NK-92 treated with Interleukin-12 subunit alpha and Interleukin-12 subunit beta, amount 100 ng/mL, for 24 hours (cell line): ENCODE data around the gene RNU6-1.

Experiments used
- DNase-seq: peaks from one replicate; lab custom pipeline; 2025; lab: John Stamatoyannopoulos, UW

Gene RNU6-1

GRCh38 chr15:67857220-67857619 lies 17.4 kb upstream of the RNU6-1 start:
- no peak for DNase-seq

GRCh38 chr15:67855842-67856241 lies 16.0 kb upstream of the RNU6-1 start:
- no peak for DNase-seq

GRCh38 chr15:67854358-67854757 lies 14.5 kb upstream of the RNU6-1 start:
- no peak for DNase-seq

- DNase-seq: no peak
These were observed 13.6 kb upstream of the RNU6-1 start for GRCh38 chr15:67853454-67853853.

- no peak for DNase-seq
These were observed 12.6 kb upstream of the RNU6-1 start for GRCh38 chr15:67852418-67852817.

- DNase-seq: no peak
These were observed 11.2 kb upstream of the RNU6-1 start for GRCh38 chr15:67850994-67851571.

- DNase-seq: no peak
These were observed 10.5 kb upstream of the RNU6-1 start for GRCh38 chr15:67850336-67850735.

- no peak for DNase-seq
These were observed 9.7 kb upstream of the RNU6-1 start for GRCh38 chr15:67849538-67849937.

- no peak for DNase-seq
These were observed 6.1 kb upstream of the RNU6-1 start for GRCh38 chr15:67845974-67846373.

- no peak for DNase-seq
These were observed 3.9 kb upstream of the RNU6-1 start for GRCh38 chr15:67843571-67844387.

GRCh38 chr15:67843092-67843501 lies 3.3 kb upstream of the RNU6-1 start:
- no peak for DNase-seq

- DNase-seq: no peak
These were observed 1.6 kb upstream of the RNU6-1 start for GRCh38 chr15:67841513-67841762.

GRCh38 chr15:67840749-67841512 lies 1.1 kb upstream of the RNU6-1 start:
- no peak for DNase-seq

GRCh38 chr15:67839499-67839928 lies 331 bp downstream of the RNU6-1 start:
- no peak for DNase-seq

- DNase-seq: no peak
These were observed 984 bp downstream of the RNU6-1 start for GRCh38 chr15:67838789-67839332.

- DNase-seq: no peak
These were observed 2.9 kb downstream of the RNU6-1 start for GRCh38 chr15:67836955-67837354.

GRCh38 chr15:67836477-67836876 lies 3.4 kb downstream of the RNU6-1 start:
- no peak for DNase-seq

- no peak for DNase-seq
These were observed 3.8 kb downstream of the RNU6-1 start for GRCh38 chr15:67836134-67836455.

- no peak for DNase-seq
These were observed 4.3 kb downstream of the RNU6-1 start for GRCh38 chr15:67835297-67836133.

- DNase-seq: no peak
These were observed 5.1 kb downstream of the RNU6-1 start for GRCh38 chr15:67834581-67835296.

- DNase-seq: no peak
These were observed 5.9 kb downstream of the RNU6-1 start for GRCh38 chr15:67833710-67834511.
